ENCODE data around the gene COL27A1. TPM values are rescaled to one million over a fixed set of nuclear protein-coding genes. Genes with fewer than 3 reads are reported as not detected.

COL27A1 gene
- total RNA-seq, 2 experiments from 2014 or later = not detected

GRCh38 chr9:114242837-114243236 is 87.5 kb downstream of the COL27A1 start:
- DNase-seq (ENCODE audit: low spot score) = no peak
- Histone ChIP-seq H3K36me3 (ENCODE audit: insufficient read depth, low read length) (no peaks in the 10 kb centered on the region), H3K79me2 (ENCODE audit: insufficient read depth, low read depth, low read length) (no peaks in the 10 kb centered on the region), H3K27ac (ENCODE audit: low read depth, low read length, poor library complexity, severe bottlenecking) (no peak overlapping the region), H3K9me2 (ENCODE audit: insufficient read depth, low read length) (no peaks in the 10 kb centered on the region), H3K9me3 (ENCODE audit: low read length) (no peaks in the 10 kb centered on the region), H3K4me1 (ENCODE audit: insufficient read depth, low read length, poor library complexity, severe bottlenecking) (no peaks in the 10 kb centered on the region), H2AFZ (ENCODE audit: low read length) (no peak overlapping the region), H4K20me1 (ENCODE audit: insufficient read depth, low read length) (no peaks in the 10 kb centered on the region), H3K4me2 (ENCODE audit: low read length) (no peak overlapping the region), H3K4me3 (ENCODE audit: low read depth, low read length, poor library complexity, severe bottlenecking) (no peak overlapping the region)
- BruUV-seq (replicated peaks) = no TSS peak
- TF ChIP-seq, protein P1, sequence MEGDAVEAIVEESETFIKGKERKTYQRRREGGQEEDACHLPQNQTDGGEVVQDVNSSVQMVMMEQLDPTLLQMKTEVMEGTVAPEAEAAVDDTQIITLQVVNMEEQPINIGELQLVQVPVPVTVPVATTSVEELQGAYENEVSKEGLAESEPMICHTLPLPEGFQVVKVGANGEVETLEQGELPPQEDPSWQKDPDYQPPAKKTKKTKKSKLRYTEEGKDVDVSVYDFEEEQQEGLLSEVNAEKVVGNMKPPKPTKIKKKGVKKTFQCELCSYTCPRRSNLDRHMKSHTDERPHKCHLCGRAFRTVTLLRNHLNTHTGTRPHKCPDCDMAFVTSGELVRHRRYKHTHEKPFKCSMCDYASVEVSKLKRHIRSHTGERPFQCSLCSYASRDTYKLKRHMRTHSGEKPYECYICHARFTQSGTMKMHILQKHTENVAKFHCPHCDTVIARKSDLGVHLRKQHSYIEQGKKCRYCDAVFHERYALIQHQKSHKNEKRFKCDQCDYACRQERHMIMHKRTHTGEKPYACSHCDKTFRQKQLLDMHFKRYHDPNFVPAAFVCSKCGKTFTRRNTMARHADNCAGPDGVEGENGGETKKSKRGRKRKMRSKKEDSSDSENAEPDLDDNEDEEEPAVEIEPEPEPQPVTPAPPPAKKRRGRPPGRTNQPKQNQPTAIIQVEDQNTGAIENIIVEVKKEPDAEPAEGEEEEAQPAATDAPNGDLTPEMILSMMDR (conservative IDR thresholded peaks at IDR 0.05; ENCODE audit: low read length) = no peak
- no peak for TF ChIP-seq EZH2phosphoT487 (IDR thresholded peaks at IDR 0.05; ENCODE audit: borderline replicate concordance, low read depth, low read length)
- ChIA-PET POLR2A (no interaction called here), CTCF (ENCODE audit: unreplicated experiment) (no interaction called here)
- intact Hi-C loops (cut with micrococcal nuclease; ENCODE audit: unreplicated experiment) = no loop called here

DNA sequence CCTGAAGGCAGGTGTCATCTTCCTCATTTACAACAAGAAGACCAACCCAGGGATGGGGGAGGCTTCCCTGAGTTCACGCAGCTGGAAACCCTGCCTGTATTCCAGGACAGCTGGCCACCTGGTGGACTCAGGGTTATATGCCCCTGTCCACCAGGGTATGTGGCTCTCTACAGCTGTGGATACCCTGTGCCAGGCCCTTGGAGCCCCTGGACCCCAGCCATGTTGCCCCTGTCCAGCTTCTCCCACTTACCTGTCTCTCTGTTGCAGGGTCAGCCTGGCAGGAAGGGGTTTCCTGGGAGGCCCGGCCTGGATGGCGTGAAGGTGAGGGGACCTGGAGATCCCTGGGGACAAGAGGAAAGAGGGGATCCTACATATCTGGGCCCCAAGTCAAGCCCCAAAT is 87.9 kb downstream of the COL27A1 start:
- no peak for DNase-seq (ENCODE audit: low spot score)
- no peaks in the 10 kb centered on the region for H3K79me2 ChIP-seq (ENCODE audit: insufficient read depth, low read depth, low read length)
- no peak overlapping the region for H2AFZ ChIP-seq (ENCODE audit: low read length)
- H3K27ac ChIP-seq (ENCODE audit: low read depth, low read length, poor library complexity, severe bottlenecking) = no peak overlapping the region
- H3K36me3 ChIP-seq (ENCODE audit: insufficient read depth, low read length) = no peaks in the 10 kb centered on the region
- POLR2A ChIA-PET = no interaction called here
- no peaks in the 10 kb centered on the region for H4K20me1 ChIP-seq (ENCODE audit: insufficient read depth, low read length)
- CTCF ChIA-PET (ENCODE audit: unreplicated experiment) = no interaction called here
- no peak overlapping the region for H3K4me3 ChIP-seq (ENCODE audit: low read depth, low read length, poor library complexity, severe bottlenecking)
- TF ChIP-seq, protein P1 (conservative IDR thresholded peaks at IDR 0.05; ENCODE audit: low read length) = no peak
- no peak for TF ChIP-seq EZH2phosphoT487 (IDR thresholded peaks at IDR 0.05; ENCODE audit: borderline replicate concordance, low read depth, low read length)
- H3K9me3 ChIP-seq (ENCODE audit: low read length) = no peaks in the 10 kb centered on the region
- no peaks in the 10 kb centered on the region for H3K9me2 ChIP-seq (ENCODE audit: insufficient read depth, low read length)
- BruUV-seq (replicated peaks) = no TSS peak
- H3K4me2 ChIP-seq (ENCODE audit: low read length) = no peak overlapping the region
- H3K4me1 ChIP-seq (ENCODE audit: insufficient read depth, low read length, poor library complexity, severe bottlenecking) = no peaks in the 10 kb centered on the region
- intact Hi-C loops (cut with micrococcal nuclease; ENCODE audit: unreplicated experiment) = no loop called here

GRCh38 chr9:114244570-114244969 is 89.2 kb downstream of the COL27A1 start:
- ChIA-PET CTCF (ENCODE audit: unreplicated experiment) (interaction anchor here (0.6 kb wide), 1 partner anchor 228 kb away, joined by 3 read pairs; no protein-coding TSS in a partner anchor), POLR2A (no interaction called here)
- H3K36me3 ChIP-seq (ENCODE audit: insufficient read depth, low read length) = no peaks in the 10 kb centered on the region
- no peaks in the 10 kb centered on the region for H3K9me3 ChIP-seq (ENCODE audit: low read length)
- H3K27ac ChIP-seq (ENCODE audit: low read depth, low read length, poor library complexity, severe bottlenecking) = no peak overlapping the region
- no peaks in the 10 kb centered on the region for H3K9me2 ChIP-seq (ENCODE audit: insufficient read depth, low read length)
- H3K4me2 ChIP-seq (ENCODE audit: low read length) = no peak overlapping the region
- TF ChIP-seq, protein P1 (conservative IDR thresholded peaks at IDR 0.05; ENCODE audit: low read length) = no peak
- no peak for TF ChIP-seq EZH2phosphoT487 (IDR thresholded peaks at IDR 0.05; ENCODE audit: borderline replicate concordance, low read depth, low read length)
- H3K4me3 ChIP-seq (ENCODE audit: low read depth, low read length, poor library complexity, severe bottlenecking) = no peak overlapping the region
- H4K20me1 ChIP-seq (ENCODE audit: insufficient read depth, low read length) = no peaks in the 10 kb centered on the region
- H2AFZ ChIP-seq (ENCODE audit: low read length) = no peak overlapping the region
- DNase-seq (ENCODE audit: low spot score) = no peak
- no TSS peak for BruUV-seq (replicated peaks)
- intact Hi-C loops (cut with micrococcal nuclease; ENCODE audit: unreplicated experiment) = no loop called here
- H3K4me1 ChIP-seq (ENCODE audit: insufficient read depth, low read length, poor library complexity, severe bottlenecking) = no peaks in the 10 kb centered on the region
- no peaks in the 10 kb centered on the region for H3K79me2 ChIP-seq (ENCODE audit: insufficient read depth, low read depth, low read length)
